CD1c-positive myeloid dendritic cell (primary cell): ENCODE measurements around the gene PIP5K1A.

ENCODE experiments used
- DNase-seq: peaks from one replicate; pipeline ENCODE4 v3.0.0-alpha.2; 2016; ENCODE audit errors: extremely low spot score

The PIP5K1A gene

GRCh38 chr1:151289080-151289935 lies 91.0 kb downstream of the PIP5K1A start:
- no peak for DNase-seq

- no peak for DNase-seq
These were observed 91.8 kb downstream of the PIP5K1A start for GRCh38 chr1:151289991-151290708.

GRCh38 chr1:151290709-151291303 lies 92.5 kb downstream of the PIP5K1A start:
- no peak for DNase-seq

- no peak for DNase-seq
These were observed 94.1 kb downstream of the PIP5K1A start for GRCh38 chr1:151292207-151293030.

GRCh38 chr1:151293093-151293492 lies 94.7 kb downstream of the PIP5K1A start:
- no peak for DNase-seq

GRCh38 chr1:151294742-151295462 lies 96.5 kb downstream of the PIP5K1A start:
- DNase-seq, result no peak
